Kidney epithelial cell (primary cell): ENCODE results near the gene USP24. TPM values are rescaled to one million over a fixed set of nuclear protein-coding genes. Genes with fewer than 3 reads are reported as not detected.

Source experiments
- DNase-seq: peaks from one replicate; pipeline ENCODE4 v3.0.0-alpha.2; 2010; ENCODE audit warnings: low read depth
- H3K27me3 ChIP-seq: 2 replicates; pipeline ENCODE4 v1.6.0; 2011; ENCODE audit warnings: low read length; ENCODE audit not compliant: control insufficient read depth, insufficient read depth
- H3K36me3 ChIP-seq: 2 replicates; pipeline ENCODE4 v1.5.1; 2011; ENCODE audit warnings: low read length; ENCODE audit not compliant: control insufficient read depth, insufficient read depth
- H3K4me3 ChIP-seq: 2 replicates; pipeline ENCODE4 v1.5.1; 2011; ENCODE audit warnings: low read depth, mild to moderate bottlenecking, control low read depth, low read length
- total RNA-seq: library from RNA; depleted of rRNA; stranded (reverse); fragments of >200 nt; gene quantifications from 2 replicates; pipeline ENCODE4 v1.2.3, GENCODE V29; 2015
- TF ChIP-seq, protein P1 (sequence below): IDR thresholded peaks from 2 replicates; pipeline ENCODE4 v1.5.1; 2011; ENCODE audit warnings: mild to moderate bottlenecking, moderate library complexity, low read length, control low read depth, inconsistent platforms; ENCODE audit not compliant: insufficient read depth, poor library complexity, severe bottlenecking

Gene USP24
- total RNA-seq, 1 donor from 2014 or later = 27.2 TPM

DNA sequence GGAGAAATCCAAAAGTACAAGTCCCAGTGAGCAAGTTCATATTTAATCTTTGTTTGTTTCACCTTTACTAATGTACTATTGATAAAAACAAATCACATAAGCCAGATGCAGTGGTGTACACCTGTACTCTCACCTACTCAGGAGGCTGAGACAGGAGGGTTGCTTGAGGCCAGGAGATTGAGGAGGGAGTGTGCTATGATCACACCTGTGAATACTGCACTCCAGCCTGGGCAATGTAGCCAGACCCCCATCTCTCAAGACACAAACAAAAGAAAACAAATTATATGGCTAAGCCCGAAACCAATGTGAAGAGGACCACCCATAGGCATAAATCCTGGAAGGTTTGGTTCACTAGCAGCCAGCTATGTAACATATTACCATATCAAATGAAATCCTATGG, 9.6 kb upstream of the USP24 start:
- DNase-seq = no peak
- no peak overlapping the region for H3K4me3 ChIP-seq
- TF ChIP-seq, protein P1, sequence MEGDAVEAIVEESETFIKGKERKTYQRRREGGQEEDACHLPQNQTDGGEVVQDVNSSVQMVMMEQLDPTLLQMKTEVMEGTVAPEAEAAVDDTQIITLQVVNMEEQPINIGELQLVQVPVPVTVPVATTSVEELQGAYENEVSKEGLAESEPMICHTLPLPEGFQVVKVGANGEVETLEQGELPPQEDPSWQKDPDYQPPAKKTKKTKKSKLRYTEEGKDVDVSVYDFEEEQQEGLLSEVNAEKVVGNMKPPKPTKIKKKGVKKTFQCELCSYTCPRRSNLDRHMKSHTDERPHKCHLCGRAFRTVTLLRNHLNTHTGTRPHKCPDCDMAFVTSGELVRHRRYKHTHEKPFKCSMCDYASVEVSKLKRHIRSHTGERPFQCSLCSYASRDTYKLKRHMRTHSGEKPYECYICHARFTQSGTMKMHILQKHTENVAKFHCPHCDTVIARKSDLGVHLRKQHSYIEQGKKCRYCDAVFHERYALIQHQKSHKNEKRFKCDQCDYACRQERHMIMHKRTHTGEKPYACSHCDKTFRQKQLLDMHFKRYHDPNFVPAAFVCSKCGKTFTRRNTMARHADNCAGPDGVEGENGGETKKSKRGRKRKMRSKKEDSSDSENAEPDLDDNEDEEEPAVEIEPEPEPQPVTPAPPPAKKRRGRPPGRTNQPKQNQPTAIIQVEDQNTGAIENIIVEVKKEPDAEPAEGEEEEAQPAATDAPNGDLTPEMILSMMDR = no peak
- no peaks in the 10 kb centered on the region for H3K27me3 ChIP-seq
- no peaks in the 10 kb centered on the region for H3K36me3 ChIP-seq

DNA sequence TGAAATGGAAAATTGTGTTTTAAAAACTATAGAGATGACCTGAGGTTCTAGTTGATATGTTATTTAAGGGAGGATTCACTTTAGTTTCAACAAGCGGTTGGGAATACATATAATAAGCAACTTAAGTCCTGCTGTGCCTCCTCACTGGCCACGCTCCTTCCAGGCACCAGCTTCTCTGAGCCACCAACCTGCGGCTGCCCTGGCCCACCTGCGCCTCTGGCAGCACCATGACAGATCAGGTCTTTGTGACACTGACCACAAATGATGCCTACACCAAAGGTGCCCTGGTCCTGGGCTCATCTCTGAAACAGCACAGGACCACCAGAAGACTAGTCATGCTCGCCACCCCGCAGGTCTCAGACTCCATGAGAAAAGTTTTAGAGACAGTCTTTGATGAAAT, 7.0 kb upstream of the USP24 start:
- H3K4me3 ChIP-seq = no peak overlapping the region
- no peaks in the 10 kb centered on the region for H3K27me3 ChIP-seq
- no peaks in the 10 kb centered on the region for H3K36me3 ChIP-seq
- TF ChIP-seq, protein P1 = no peak
- no peak for DNase-seq

DNA sequence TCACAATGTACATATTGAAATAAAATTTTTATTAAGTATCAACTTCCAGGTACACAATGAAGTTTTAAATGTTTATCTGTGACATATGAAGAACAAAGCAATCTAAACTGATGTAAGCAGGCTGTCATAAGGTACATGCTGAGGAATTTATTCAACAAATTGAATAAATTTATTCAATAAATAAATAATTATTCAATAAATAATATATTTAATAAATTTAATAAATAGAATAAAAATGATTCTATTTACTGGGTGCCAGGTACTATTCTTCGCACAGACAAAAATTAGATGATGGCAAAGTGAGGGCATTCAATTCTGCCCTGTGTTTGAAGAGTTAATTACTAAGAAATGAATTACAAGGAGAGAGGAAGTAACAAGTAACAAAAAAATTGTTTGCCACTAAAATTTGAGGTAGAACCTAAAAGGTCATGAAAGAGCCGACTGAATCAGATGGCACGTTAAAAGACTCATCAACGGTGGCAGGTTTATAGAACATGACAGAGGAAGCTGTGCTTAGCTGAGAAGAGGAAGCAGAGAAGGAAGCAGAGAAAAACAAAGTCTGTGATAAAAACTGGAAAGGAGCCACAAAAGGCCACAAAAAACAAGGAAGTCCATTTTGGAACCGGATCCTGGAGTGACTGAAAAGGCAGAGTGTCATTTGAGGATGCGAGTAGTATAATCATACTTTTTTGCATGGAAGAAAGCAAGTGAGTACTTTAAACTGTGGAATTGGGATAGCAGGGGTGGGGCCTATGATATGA, 2.2 kb upstream of the USP24 start:
- no peaks in the 10 kb centered on the region for H3K36me3 ChIP-seq
- TF ChIP-seq, protein P1 = no peak
- DNase-seq = no peak

DNA sequence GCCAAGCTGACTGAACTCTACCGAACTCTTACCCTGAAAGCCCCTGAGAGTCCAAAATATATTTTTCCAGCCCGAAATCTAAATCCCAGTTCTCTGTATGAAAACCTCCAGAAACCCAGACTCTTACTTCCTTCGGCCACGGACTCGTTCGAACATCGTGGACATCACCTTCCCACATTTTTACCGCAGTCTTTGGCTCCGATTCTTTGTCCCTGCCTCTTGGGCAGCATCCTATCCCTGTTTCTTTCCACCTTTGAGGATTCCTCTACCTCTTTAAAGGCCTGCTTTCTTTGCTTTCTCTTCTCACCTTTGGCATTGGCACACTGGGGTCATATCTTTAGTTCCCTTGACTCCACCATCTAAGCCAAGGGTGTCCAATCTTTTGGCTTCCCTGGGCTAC, 932 bp upstream of the USP24 start:
- H3K27me3 ChIP-seq = no peaks in the 10 kb centered on the region

More for the DNA sequence above, 2.2 kb upstream of the USP24 start:
- Histone ChIP-seq H3K4me3 (no peak overlapping the region), H3K27me3 (no peaks in the 10 kb centered on the region)

DNA sequence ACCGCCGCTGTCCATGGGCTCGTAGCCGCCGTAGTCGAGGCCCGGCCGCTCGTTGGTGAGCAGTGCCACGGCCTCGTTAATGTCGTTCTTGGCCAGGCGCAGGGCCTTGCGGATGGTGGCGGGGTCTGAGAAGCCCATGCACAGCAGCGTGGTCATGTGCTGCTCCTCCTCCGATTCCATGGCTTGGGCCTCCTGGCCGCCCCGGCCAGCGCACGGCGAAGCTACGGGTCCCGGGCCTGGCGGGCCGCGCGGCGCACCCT, 300 bp downstream of the USP24 start:
- TF ChIP-seq, protein P1 = no peak
- no peak for DNase-seq
- H3K4me3 ChIP-seq = peak overlapping the region; percentile 92
- H3K36me3 ChIP-seq = no peaks in the 10 kb centered on the region
- H3K27me3 ChIP-seq = no peaks in the 10 kb centered on the region

More for the DNA sequence above, 932 bp upstream of the USP24 start:
- H3K36me3 ChIP-seq = no peaks in the 10 kb centered on the region
- TF ChIP-seq, protein P1 = no peak
- peak overlapping the region; percentile 92 for H3K4me3 ChIP-seq
- no peak for DNase-seq
